Measurements from ENCODE around the gene CELF4.

CELF4 gene

GRCh38 chr18:37572736-37573135 lies 7.1 kb upstream of the CELF4 start:
- no peak for DNase-seq (ENCODE audit: low read depth)

- DNase-seq (ENCODE audit: low read depth), result no peak
These were observed 5.7 kb upstream of the CELF4 start for GRCh38 chr18:37571266-37571665.

GRCh38 chr18:37570336-37570930 lies 4.8 kb upstream of the CELF4 start:
- DNase-seq (ENCODE audit: low read depth), result no peak

- no peak for DNase-seq (ENCODE audit: low read depth)
These were observed 3.1 kb upstream of the CELF4 start for GRCh38 chr18:37568671-37569070.

- DNase-seq (ENCODE audit: low read depth), result no peak
These were observed 2.4 kb upstream of the CELF4 start for GRCh38 chr18:37567994-37568359.

- no peak for DNase-seq (ENCODE audit: low read depth)
These were observed 1.7 kb upstream of the CELF4 start for GRCh38 chr18:37567061-37567993.

GRCh38 chr18:37566479-37567060 lies 972 bp upstream of the CELF4 start:
- no peak for DNase-seq (ENCODE audit: low read depth)

- DNase-seq (ENCODE audit: low read depth), result no peak
These were observed 430 bp upstream of the CELF4 start for GRCh38 chr18:37565977-37566478.

GRCh38 chr18:37564711-37565100 lies 892 bp downstream of the CELF4 start:
- no peak for DNase-seq (ENCODE audit: low read depth)

- DNase-seq (ENCODE audit: low read depth), result no peak
These were observed 1.6 kb downstream of the CELF4 start for GRCh38 chr18:37563931-37564392.

GRCh38 chr18:37561986-37562385 lies 3.6 kb downstream of the CELF4 start:
- no peak for DNase-seq (ENCODE audit: low read depth)

GRCh38 chr18:37560003-37560402 lies 5.6 kb downstream of the CELF4 start:
- no peak for DNase-seq (ENCODE audit: low read depth)

- DNase-seq (ENCODE audit: low read depth), result no peak
These were observed 6.4 kb downstream of the CELF4 start for GRCh38 chr18:37559194-37559593.

- DNase-seq (ENCODE audit: low read depth), result no peak
These were observed 11.2 kb downstream of the CELF4 start for GRCh38 chr18:37554399-37554787.

GRCh38 chr18:37553633-37554398 lies 11.8 kb downstream of the CELF4 start:
- no peak for DNase-seq (ENCODE audit: low read depth)

GRCh38 chr18:37552286-37552685 lies 13.3 kb downstream of the CELF4 start:
- no peak for DNase-seq (ENCODE audit: low read depth)

- no peak for DNase-seq (ENCODE audit: low read depth)
These were observed 13.8 kb downstream of the CELF4 start for GRCh38 chr18:37551846-37552245.

- no peak for DNase-seq (ENCODE audit: low read depth)
These were observed 14.3 kb downstream of the CELF4 start for GRCh38 chr18:37551249-37551648.

GRCh38 chr18:37550118-37550875 lies 15.3 kb downstream of the CELF4 start:
- DNase-seq (ENCODE audit: low read depth), result no peak

GRCh38 chr18:37548679-37549289 lies 16.8 kb downstream of the CELF4 start:
- no peak for DNase-seq (ENCODE audit: low read depth)
